Activated CD4-positive, alpha-beta memory T cell treated with anti-CD3 and anti-CD28 coated beads, Interleukin-2, amount 10 ng/mL, durations not matched to agents 7 days and 5 days (primary cell): ENCODE data around the gene SLC39A9. TPM values are rescaled to one million over a fixed set of nuclear protein-coding genes. Genes with fewer than 3 reads are reported as not detected.
"Not testable (repeated sequence)": the region's sequence is repeated elsewhere in the genome, so short reads cannot be mapped to it uniquely, and the experiment has no call there.

Experiments
- CTCF ChIA-PET: fragments of 350-600 bp; sonication (Branson Sonifier 250); formaldehyde crosslinking; loops from one replicate; lab custom pipeline; 2021; ENCODE audit warnings: antibody characterized with exemption, inconsistent platforms; lab: Charles Lee
- POLR2A ChIA-PET: fragments of 350-600 bp; sonication (Branson Sonifier 250); formaldehyde crosslinking; loops from one replicate; lab custom pipeline; 2021; ENCODE audit warnings: antibody characterized with exemption; lab: Charles Lee
- DNase-seq: peaks from one replicate; pipeline ENCODE4 v3.0.0-alpha.2; 2020
- H3K27ac Mint-ChIP-seq: one replicate; pipeline ENCODE4 v1.8.0; 2021; ENCODE audit warnings: mild to moderate bottlenecking, mixed read lengths
- H3K27me3 Mint-ChIP-seq: one replicate; pipeline ENCODE4 v1.8.0; 2021; ENCODE audit warnings: mixed read lengths
- H3K36me3 Mint-ChIP-seq: one replicate; pipeline ENCODE4 v1.8.0; 2021; ENCODE audit warnings: low read depth, mixed read lengths
- H3K4me1 Mint-ChIP-seq: one replicate; pipeline ENCODE4 v1.8.0; 2021; ENCODE audit warnings: mixed read lengths
- H3K4me3 Mint-ChIP-seq: one replicate; pipeline ENCODE4 v1.8.0; 2021; ENCODE audit warnings: mild to moderate bottlenecking, mixed read lengths
- H3K9me3 Mint-ChIP-seq: one replicate; pipeline ENCODE4 v1.8.0; 2021; ENCODE audit warnings: mixed read lengths
- total RNA-seq, 2 experiments: library from RNA; stranded (reverse); gene quantifications; one replicate each; pipeline ENCODE4 v1.2.3, GENCODE V29; 2021

The SLC39A9 gene
- total RNA-seq, 2 experiments from 2014 or later: 46.1 to 47.2 TPM

- ChIA-PET CTCF (no interaction called here), POLR2A (no interaction called here)
- Mint-ChIP-seq H3K4me1 (peaks cover 4% of the 10 kb centered on the region), H3K27me3 (peaks cover 56% of the 10 kb centered on the region), H3K27ac (no peak overlapping the region), H3K4me3 (no peak overlapping the region), H3K36me3 (no peaks in the 10 kb centered on the region), H3K9me3 (no peaks in the 10 kb centered on the region)
- no peak for DNase-seq
Observed at GRCh38 chr14:69485701-69486100, 87.2 kb downstream of the SLC39A9 start.

GRCh38 chr14:69487226-69487625, 88.7 kb downstream of the SLC39A9 start:
- no peaks in the 10 kb centered on the region for H3K36me3 Mint-ChIP-seq
- POLR2A ChIA-PET: no interaction called here
- H3K9me3 Mint-ChIP-seq: no peaks in the 10 kb centered on the region
- H3K4me3 Mint-ChIP-seq: no peak overlapping the region
- H3K27me3 Mint-ChIP-seq: peaks cover 57% of the 10 kb centered on the region
- peaks cover 4% of the 10 kb centered on the region for H3K4me1 Mint-ChIP-seq
- no peak overlapping the region for H3K27ac Mint-ChIP-seq
- CTCF ChIA-PET: interaction anchor here (0.9 to 2.5 kb wide), 3 partner anchors 13 to 28 kb away, joined by 4 to 7 read pairs (median 4); no protein-coding TSS in a partner anchor
- no peak for DNase-seq

- Mint-ChIP-seq H3K27me3 (peaks cover 57% of the 10 kb centered on the region), H3K4me1 (peaks cover 4% of the 10 kb centered on the region), H3K4me3 (no peak overlapping the region), H3K9me3 (no peaks in the 10 kb centered on the region), H3K36me3 (no peaks in the 10 kb centered on the region), H3K27ac (no peak overlapping the region)
- ChIA-PET CTCF (interaction anchor here (0.9 to 2.5 kb wide), 2 partner anchors 13 to 16 kb away, joined by 4 to 7 read pairs; no protein-coding TSS in a partner anchor), POLR2A (no interaction called here)
- no peak for DNase-seq
Observed at GRCh38 chr14:69487771-69488170, 89.3 kb downstream of the SLC39A9 start.

- POLR2A ChIA-PET: no interaction called here
- no peak for DNase-seq
- no peak overlapping the region for H3K4me3 Mint-ChIP-seq
- CTCF ChIA-PET: interaction anchor here (0.6 to 2.5 kb wide), 2 partner anchors 15 to 230 kb away, joined by 3 to 7 read pairs; partner anchors contain the start of gene GALNT16
- H3K36me3 Mint-ChIP-seq: no peaks in the 10 kb centered on the region
- H3K9me3 Mint-ChIP-seq: no peaks in the 10 kb centered on the region
- peaks cover 46% of the 10 kb centered on the region for H3K27me3 Mint-ChIP-seq
- H3K27ac Mint-ChIP-seq: no peak overlapping the region
- no peaks in the 10 kb centered on the region for H3K4me1 Mint-ChIP-seq
Observed at GRCh38 chr14:69489495-69489894, 91.0 kb downstream of the SLC39A9 start.

GRCh38 chr14:69490219-69490918, 91.9 kb downstream of the SLC39A9 start:
- POLR2A ChIA-PET: no interaction called here
- Mint-ChIP-seq H3K27me3 (peaks cover 46% of the 10 kb centered on the region), H3K9me3 (no peaks in the 10 kb centered on the region), H3K4me3 (no peak overlapping the region), H3K36me3 (no peaks in the 10 kb centered on the region), H3K4me1 (no peaks in the 10 kb centered on the region), H3K27ac (no peak overlapping the region)
- CTCF ChIA-PET: no interaction called here
- DNase-seq: no peak

- Mint-ChIP-seq H3K4me3 (no peak overlapping the region), H3K27ac (no peak overlapping the region), H3K27me3 (peaks cover 38% of the 10 kb centered on the region), H3K9me3 (no peaks in the 10 kb centered on the region), H3K4me1 (no peaks in the 10 kb centered on the region), H3K36me3 (no peaks in the 10 kb centered on the region)
- POLR2A ChIA-PET: no interaction called here
- CTCF ChIA-PET: no interaction called here
- DNase-seq: no peak
Observed at GRCh38 chr14:69491193-69491592, 92.7 kb downstream of the SLC39A9 start.

GRCh38 chr14:69493038-69493437, 94.5 kb downstream of the SLC39A9 start:
- ChIA-PET POLR2A (no interaction called here), CTCF (interaction anchor here (1.0 to 1.4 kb wide), 3 partner anchors 11 to 34 kb away, joined by 3 to 4 read pairs (median 3); no protein-coding TSS in a partner anchor)
- H3K27ac Mint-ChIP-seq: no peak overlapping the region
- no peaks in the 10 kb centered on the region for H3K4me1 Mint-ChIP-seq
- no peaks in the 10 kb centered on the region for H3K36me3 Mint-ChIP-seq
- H3K27me3 Mint-ChIP-seq: peaks cover 26% of the 10 kb centered on the region
- H3K4me3 Mint-ChIP-seq: no peak overlapping the region
- H3K9me3 Mint-ChIP-seq: no peaks in the 10 kb centered on the region
- DNase-seq: no peak

- H3K27me3 Mint-ChIP-seq: peaks cover 22% of the 10 kb centered on the region
- no peaks in the 10 kb centered on the region for H3K36me3 Mint-ChIP-seq
- H3K27ac Mint-ChIP-seq: no peak overlapping the region
- H3K9me3 Mint-ChIP-seq: no peaks in the 10 kb centered on the region
- no peaks in the 10 kb centered on the region for H3K4me1 Mint-ChIP-seq
- CTCF ChIA-PET: interaction anchor here (0.8 kb wide), 1 partner anchor 40 kb away, joined by 3 read pairs; no protein-coding TSS in a partner anchor
- POLR2A ChIA-PET: no interaction called here
- no peak for DNase-seq
- H3K4me3 Mint-ChIP-seq: no peak overlapping the region
Observed at GRCh38 chr14:69493791-69494190, 95.3 kb downstream of the SLC39A9 start.

- H3K36me3 Mint-ChIP-seq: no peaks in the 10 kb centered on the region
- no peak overlapping the region for H3K4me3 Mint-ChIP-seq
- ChIA-PET CTCF (no interaction called here), POLR2A (no interaction called here)
- no peak for DNase-seq
- no peaks in the 10 kb centered on the region for H3K4me1 Mint-ChIP-seq
- no peaks in the 10 kb centered on the region for H3K9me3 Mint-ChIP-seq
- no peak overlapping the region for H3K27ac Mint-ChIP-seq
- H3K27me3 Mint-ChIP-seq: peaks cover 14% of the 10 kb centered on the region
Observed at GRCh38 chr14:69495341-69495921, 96.9 kb downstream of the SLC39A9 start.

- DNase-seq, CTCF ChIA-PET, H3K27me3 Mint-ChIP-seq, H3K9me3 Mint-ChIP-seq, H3K4me3 Mint-ChIP-seq, H3K27ac Mint-ChIP-seq, H3K4me1 Mint-ChIP-seq, H3K36me3 Mint-ChIP-seq, POLR2A ChIA-PET: not testable (repeated sequence)
Observed at GRCh38 chr14:69497866-69498265, 99.4 kb downstream of the SLC39A9 start.

- H3K27me3 Mint-ChIP-seq, H3K27ac Mint-ChIP-seq, H3K9me3 Mint-ChIP-seq, CTCF ChIA-PET, H3K36me3 Mint-ChIP-seq, POLR2A ChIA-PET, H3K4me1 Mint-ChIP-seq, DNase-seq, H3K4me3 Mint-ChIP-seq: not testable (repeated sequence)
Observed at GRCh38 chr14:69498286-69498685, 99.8 kb downstream of the SLC39A9 start.

GRCh38 chr14:69499436-69499835, 100.9 kb downstream of the SLC39A9 start:
- Mint-ChIP-seq H3K27ac (no peak overlapping the region), H3K27me3 (peaks cover 8% of the 10 kb centered on the region), H3K4me1 (no peaks in the 10 kb centered on the region), H3K4me3 (no peak overlapping the region), H3K9me3 (no peaks in the 10 kb centered on the region), H3K36me3 (no peaks in the 10 kb centered on the region)
- POLR2A ChIA-PET: no interaction called here
- DNase-seq: no peak
- CTCF ChIA-PET: no interaction called here

- CTCF ChIA-PET: no interaction called here
- Mint-ChIP-seq H3K4me3 (no peak overlapping the region), H3K27ac (no peak overlapping the region), H3K36me3 (no peaks in the 10 kb centered on the region), H3K4me1 (no peaks in the 10 kb centered on the region), H3K9me3 (no peaks in the 10 kb centered on the region), H3K27me3 (peaks cover 6% of the 10 kb centered on the region)
- no peak for DNase-seq
- POLR2A ChIA-PET: no interaction called here
Observed at GRCh38 chr14:69500096-69500495, 101.6 kb downstream of the SLC39A9 start.
